Epithelial cell of esophagus (primary cell): ENCODE data around the gene SNCB.
A peak's percentile ranks its signal among the peaks of the same experiment; 100 is the strongest.

ENCODE experiments used
- DNase-seq: peaks from one replicate; pipeline ENCODE4 v3.0.0; 2010; ENCODE audit warnings: low read depth
- H3K4me3 ChIP-seq: 2 replicates; pipeline ENCODE4 v1.5.1; 2011; ENCODE audit warnings: mild to moderate bottlenecking, low read length, control low read depth
- CTCF ChIP-seq: IDR thresholded peaks from 2 replicates; pipeline ENCODE4 v1.5.1; 2011; ENCODE audit warnings: low read depth, mild to moderate bottlenecking, low read length, control low read depth, inconsistent platforms; ENCODE audit not compliant: insufficient read depth; ENCODE audit errors: missing control alignments

Gene SNCB

GRCh38 chr5:176618783-176619182 is 11.6 kb downstream of the SNCB start:
- no peak overlapping the region for H3K4me3 ChIP-seq
- no peak for TF ChIP-seq CTCF
- no peak for DNase-seq

- TF ChIP-seq CTCF: no peak
- no peak for DNase-seq
- no peak overlapping the region for H3K4me3 ChIP-seq
Measured at GRCh38 chr5:176616511-176616910, 13.8 kb downstream of the SNCB start.

- no peak overlapping the region for H3K4me3 ChIP-seq
- peak; percentile 78 for DNase-seq
Measured at GRCh38 chr5:176614805-176615478, 15.4 kb downstream of the SNCB start.

GRCh38 chr5:176612855-176613254 is 17.5 kb downstream of the SNCB start:
- H3K4me3 ChIP-seq: no peak overlapping the region
- no peak for DNase-seq
- TF ChIP-seq CTCF: no peak

More at GRCh38 chr5:176614805-176615478, 15.4 kb downstream of the SNCB start:
- TF ChIP-seq CTCF: no peak

- no peak for TF ChIP-seq CTCF
- no peak for DNase-seq
Measured at GRCh38 chr5:176612008-176612407, 18.3 kb downstream of the SNCB start.

GRCh38 chr5:176611435-176611834 is 18.9 kb downstream of the SNCB start:
- peak; percentile 88 for DNase-seq
- TF ChIP-seq CTCF: no peak
- H3K4me3 ChIP-seq: no peak overlapping the region

More at GRCh38 chr5:176612008-176612407, 18.3 kb downstream of the SNCB start:
- no peak overlapping the region for H3K4me3 ChIP-seq

- H3K4me3 ChIP-seq: peak overlapping the region; percentile 56
- DNase-seq: no peak
- no peak for TF ChIP-seq CTCF
Measured at GRCh38 chr5:176610435-176610773, 19.9 kb downstream of the SNCB start.
